HAP-1 (cell line): ENCODE measurements around the gene DEXI.
"Not testable (repeated sequence)": the region's sequence is repeated elsewhere in the genome, so short reads cannot be mapped to it uniquely, and the experiment has no call there.

Experiments
- DNase-seq, 2 experiments: peaks; one replicate each; pipeline ENCODE4 v3.0.0-alpha.2; 2016 to 2020; ENCODE audit warnings: low spot score in 2 of 2
- H3K27me3 ChIP-seq: fragments of 250-450 bp; sonication (Bioruptor Pico); 2 replicates; pipeline ENCODE4 v1.5.1; 2020; ENCODE audit warnings: low read depth, mild to moderate bottlenecking, moderate library complexity
- H3K36me3 ChIP-seq: fragments of 250-450 bp; sonication (Bioruptor Pico); replicated peaks from 2 replicates; pipeline ENCODE4 v1.5.1; 2020; ENCODE audit warnings: mild to moderate bottlenecking
- H3K4me1 ChIP-seq: fragments of 250-450 bp; sonication (Bioruptor Pico); 2 replicates; pipeline ENCODE4 v1.5.1; 2020; ENCODE audit warnings: mild to moderate bottlenecking
- H3K4me3 ChIP-seq: fragments of 250-450 bp; sonication (Bioruptor Pico); 2 replicates; pipeline ENCODE4 v1.5.1; 2020; ENCODE audit warnings: mild to moderate bottlenecking, moderate library complexity
- H3K9me3 ChIP-seq: fragments of 250-450 bp; sonication (Bioruptor Pico); 2 replicates; pipeline ENCODE4 v1.5.1; 2020; ENCODE audit warnings: mild to moderate bottlenecking, moderate library complexity
- in situ Hi-C: fragments of 300-500 bp; cut with MboI; formaldehyde crosslinking; loops from 3 replicates; pipeline ENCODE4 v1.14.3; 2020; ENCODE audit warnings: low sequenced_read_pairs, inconsistent platforms, mixed read lengths

Gene DEXI

GRCh38 chr16:10934325-10935107, 7.8 kb downstream of the DEXI start:
- Histone ChIP-seq H3K9me3 (no peaks in the 10 kb centered on the region), H3K4me3 (no peak overlapping the region), H3K4me1 (no peaks in the 10 kb centered on the region; the same call in 1 of the 2 replicates), H3K36me3 (peaks cover 13% of the 10 kb centered on the region), H3K27me3 (no peaks in the 10 kb centered on the region)
- in situ Hi-C loops, result no loop called here
- no peak for DNase-seq

- DNase-seq, result no peak
- in situ Hi-C loops, result no loop called here
- H3K27me3 ChIP-seq, result no peaks in the 10 kb centered on the region
- H3K4me3 ChIP-seq, result no peak overlapping the region
- H3K9me3 ChIP-seq, result no peaks in the 10 kb centered on the region
- H3K4me1 ChIP-seq, result no peaks in the 10 kb centered on the region
- H3K36me3 ChIP-seq, result peaks cover 13% of the 10 kb centered on the region
These were observed 8.4 kb downstream of the DEXI start for GRCh38 chr16:10933865-10934264.

- no peak for DNase-seq
- Histone ChIP-seq H3K4me1 (no peaks in the 10 kb centered on the region), H3K4me3 (no peak overlapping the region), H3K9me3 (no peaks in the 10 kb centered on the region), H3K27me3 (no peaks in the 10 kb centered on the region), H3K36me3 (peaks cover 13% of the 10 kb centered on the region)
- in situ Hi-C loops, result no loop called here
These were observed 9.1 kb downstream of the DEXI start for GRCh38 chr16:10932959-10933710.

DNA sequence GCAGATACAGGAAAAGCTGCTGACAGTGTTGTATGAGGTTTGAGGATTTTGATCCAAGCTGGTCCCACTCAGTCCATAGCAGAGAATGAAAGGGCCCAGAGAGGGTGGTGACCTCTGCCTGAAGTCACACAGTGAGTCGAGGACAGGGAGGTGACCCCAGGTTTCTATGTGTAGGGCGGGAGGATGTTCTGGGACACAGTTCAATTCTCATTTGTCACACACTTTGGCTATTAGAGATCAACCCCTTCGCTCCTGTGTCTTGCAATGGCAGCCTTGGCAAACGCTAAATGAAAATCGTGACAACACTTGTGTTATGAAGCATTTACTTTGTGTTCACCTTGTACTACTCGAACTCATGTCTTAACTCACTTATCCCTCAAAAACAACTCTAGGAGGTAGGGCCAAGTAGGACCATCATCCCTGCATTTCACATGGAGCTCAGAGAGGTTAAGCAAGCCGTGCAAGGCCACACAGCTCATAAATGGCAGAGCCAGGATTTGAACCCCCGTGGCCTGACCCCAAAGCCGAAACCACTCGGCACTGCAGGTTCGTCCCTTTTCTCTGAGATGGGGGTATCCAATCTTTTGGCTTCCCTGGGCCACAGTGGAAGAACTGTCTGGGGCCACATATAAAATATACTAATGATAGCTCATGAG, 10.2 kb downstream of the DEXI start:
- in situ Hi-C loops, result no loop called here
- Histone ChIP-seq H3K4me3 (no peak overlapping the region), H3K4me1 (no peaks in the 10 kb centered on the region), H3K36me3 (peaks cover 11% of the 10 kb centered on the region), H3K27me3 (no peaks in the 10 kb centered on the region), H3K9me3 (no peaks in the 10 kb centered on the region)
- no peak for DNase-seq

GRCh38 chr16:10931134-10931533, 11.1 kb downstream of the DEXI start:
- H3K4me1 ChIP-seq, result no peaks in the 10 kb centered on the region
- in situ Hi-C loops, result no loop called here

GRCh38 chr16:10930755-10931093, 11.5 kb downstream of the DEXI start:
- Histone ChIP-seq H3K4me3 (no peak overlapping the region), H3K9me3 (no peaks in the 10 kb centered on the region), H3K4me1 (no peaks in the 10 kb centered on the region), H3K27me3 (no peaks in the 10 kb centered on the region), H3K36me3 (peaks cover 3% of the 10 kb centered on the region; the same call in 1 of the 2 replicates)
- no peak for DNase-seq
- in situ Hi-C loops, result no loop called here

More at GRCh38 chr16:10931134-10931533, 11.1 kb downstream of the DEXI start:
- H3K9me3 ChIP-seq, result no peaks in the 10 kb centered on the region
- DNase-seq, result no peak
- peaks cover 3% of the 10 kb centered on the region; the same call in 1 of the 2 replicates for H3K36me3 ChIP-seq
- no peak overlapping the region for H3K4me3 ChIP-seq
- H3K27me3 ChIP-seq, result no peaks in the 10 kb centered on the region

- in situ Hi-C loops, result loop anchor here (10.0 kb wide), 2 partner anchors 185 to 415 kb away; partner anchors contain the start of gene NUBP1
- no peaks in the 10 kb centered on the region for H3K9me3 ChIP-seq
- no peaks in the 10 kb centered on the region for H3K27me3 ChIP-seq
- peaks cover 3% of the 10 kb centered on the region; the same call in 1 of the 2 replicates for H3K36me3 ChIP-seq
- no peak overlapping the region for H3K4me3 ChIP-seq
- no peaks in the 10 kb centered on the region for H3K4me1 ChIP-seq
- no peak for DNase-seq
These were observed 12.2 kb downstream of the DEXI start for GRCh38 chr16:10929853-10930754.

DNA sequence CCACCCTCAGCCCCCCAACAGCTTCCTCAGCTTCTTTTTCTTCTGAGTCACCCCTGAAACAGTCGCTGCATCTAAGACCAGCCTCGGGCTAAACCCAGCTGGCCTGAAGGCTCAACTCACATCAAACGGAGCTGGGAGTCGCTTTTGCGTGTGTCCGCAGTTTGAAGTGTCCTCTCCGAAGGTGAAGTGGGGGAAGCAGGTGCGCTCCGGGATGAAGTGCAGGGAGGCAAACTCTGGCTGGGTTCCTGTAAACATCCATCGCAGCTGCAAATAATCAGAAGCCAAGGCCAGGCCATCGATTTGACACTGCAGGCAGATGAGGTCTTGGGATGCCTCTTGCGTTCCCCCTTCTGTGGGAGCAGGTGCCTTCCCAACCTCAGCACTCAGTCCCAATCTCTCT, 13.2 kb downstream of the DEXI start:
- not testable (repeated sequence) for H3K9me3 ChIP-seq, H3K27me3 ChIP-seq, DNase-seq, H3K4me3 ChIP-seq, H3K36me3 ChIP-seq, H3K4me1 ChIP-seq
- in situ Hi-C loops, result loop anchor here (10.0 kb wide), 2 partner anchors 184 to 414 kb away; partner anchors contain the start of gene NUBP1

DNA sequence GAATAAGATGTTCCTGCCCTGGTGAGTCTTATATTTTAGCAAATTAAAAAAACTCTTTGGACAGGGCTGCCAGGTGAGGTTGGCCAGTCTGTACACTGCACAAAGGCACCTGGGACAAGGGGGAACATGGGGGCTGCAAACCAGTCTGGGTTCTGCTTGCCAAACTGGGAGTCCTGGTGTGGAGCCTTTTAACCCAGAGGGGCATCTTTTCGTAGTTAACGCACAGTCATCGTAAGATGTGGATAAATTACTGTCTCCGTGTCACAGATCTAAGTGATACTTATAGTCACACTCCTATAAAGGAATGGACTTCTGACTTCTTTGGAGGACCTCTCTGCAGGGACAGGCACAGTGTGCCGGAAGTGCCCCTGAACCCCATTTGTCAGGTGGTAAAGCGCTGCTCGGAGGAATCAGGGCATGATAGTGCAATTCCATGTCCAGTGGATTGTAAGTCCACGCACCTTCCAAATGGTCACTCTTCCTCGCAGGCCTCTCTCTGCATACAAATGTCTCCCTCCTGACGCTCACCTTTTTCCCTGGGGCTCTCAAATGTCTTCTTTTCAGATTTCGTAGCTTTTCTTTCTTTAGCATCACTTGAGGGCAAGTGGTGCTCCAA, 14.7 kb downstream of the DEXI start:
- Histone ChIP-seq H3K27me3 (no peaks in the 10 kb centered on the region), H3K9me3 (no peaks in the 10 kb centered on the region), H3K4me1 (no peaks in the 10 kb centered on the region), H3K36me3 (peaks cover 3% of the 10 kb centered on the region; the same call in 1 of the 2 replicates), H3K4me3 (no peak overlapping the region)
- DNase-seq, result no peak
- in situ Hi-C loops, result loop anchor here (10.0 kb wide), 2 partner anchors 183 to 413 kb away; partner anchors contain the start of gene NUBP1

GRCh38 chr16:10926867-10927266, 15.4 kb downstream of the DEXI start:
- H3K27me3 ChIP-seq, result no peaks in the 10 kb centered on the region
- H3K4me3 ChIP-seq, result no peak overlapping the region
- in situ Hi-C loops, result loop anchor here (10.0 kb wide), 2 partner anchors 182 to 412 kb away; partner anchors contain the start of gene NUBP1
- H3K36me3 ChIP-seq, result peaks cover 3% of the 10 kb centered on the region; the same call in 1 of the 2 replicates
- DNase-seq, result no peak
- H3K4me1 ChIP-seq, result no peaks in the 10 kb centered on the region
- no peaks in the 10 kb centered on the region for H3K9me3 ChIP-seq

GRCh38 chr16:10926094-10926493, 16.2 kb downstream of the DEXI start:
- H3K27me3 ChIP-seq, result no peaks in the 10 kb centered on the region
- no peak overlapping the region for H3K4me3 ChIP-seq
- DNase-seq, result no peak
- no peaks in the 10 kb centered on the region; the same call in 1 of the 2 replicates for H3K36me3 ChIP-seq
- no peaks in the 10 kb centered on the region for H3K4me1 ChIP-seq
- in situ Hi-C loops, result loop anchor here (10.0 kb wide), 2 partner anchors 181 to 411 kb away; partner anchors contain the start of gene NUBP1
- no peaks in the 10 kb centered on the region for H3K9me3 ChIP-seq

DNA sequence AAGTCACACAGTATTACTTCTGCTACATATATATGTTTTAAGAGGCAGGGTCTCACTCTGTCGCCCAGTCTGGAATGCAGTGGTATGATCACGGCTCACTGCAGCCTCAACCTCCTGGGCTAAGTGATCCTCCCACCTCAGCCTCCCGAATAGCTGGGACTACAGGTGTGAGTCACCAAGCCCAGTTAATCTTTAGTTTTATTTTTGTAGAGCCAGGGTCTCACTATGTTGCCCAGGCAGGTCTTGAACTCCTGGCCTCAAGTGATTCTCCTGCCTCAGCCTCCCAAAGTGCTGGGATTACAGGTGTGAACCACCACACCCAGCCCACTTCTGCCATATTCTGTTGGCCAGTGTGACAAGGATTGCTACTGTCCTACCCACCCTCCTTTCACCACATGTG, 17.0 kb downstream of the DEXI start:
- H3K9me3 ChIP-seq, H3K4me1 ChIP-seq, DNase-seq, H3K4me3 ChIP-seq, H3K27me3 ChIP-seq, H3K36me3 ChIP-seq: not testable (repeated sequence)
- in situ Hi-C loops, result loop anchor here (10.0 kb wide), 2 partner anchors 180 to 410 kb away; partner anchors contain the start of gene NUBP1
